Neuronal stem cell (in vitro differentiated cells): ENCODE results near the gene CMIP.
A peak's percentile ranks its signal among the peaks of the same experiment; 100 is the strongest.
"Not testable (repeated sequence)": the region's sequence is repeated elsewhere in the genome, so short reads cannot be mapped to it uniquely, and the experiment has no call there.

Experiments
- DNase-seq: peaks from one replicate; pipeline ENCODE4 v3.0.0-alpha.2; 2013; ENCODE audit warnings: low spot score
- H2AFZ ChIP-seq: one replicate; pipeline ENCODE4 v1.6.1; 2013; ENCODE audit warnings: mild to moderate bottlenecking, low read length, inconsistent platforms
- H2AK5ac ChIP-seq: 2 replicates; pipeline ENCODE4 v1.6.1; 2013; ENCODE audit warnings: low read depth, mild to moderate bottlenecking, inconsistent platforms, low read length, moderate library complexity, mixed read lengths
- H2BK120ac ChIP-seq: 2 replicates; pipeline ENCODE4 v1.6.1; 2013; ENCODE audit warnings: low read depth, mild to moderate bottlenecking, inconsistent platforms, low read length, moderate library complexity, mixed read lengths
- H2BK12ac ChIP-seq: one replicate; pipeline ENCODE4 v1.6.1; 2013; ENCODE audit warnings: low read length, inconsistent platforms
- H2BK15ac ChIP-seq: 2 replicates; pipeline ENCODE4 v1.6.1; 2013; ENCODE audit warnings: mild to moderate bottlenecking, low read length, inconsistent platforms, mixed read lengths
- H2BK5ac ChIP-seq: one replicate; pipeline ENCODE4 v1.6.1; 2013; ENCODE audit warnings: inconsistent platforms, mild to moderate bottlenecking, low read length, moderate library complexity
- H3K14ac ChIP-seq: one replicate; pipeline ENCODE4 v1.6.1; 2013; ENCODE audit warnings: low read length, inconsistent platforms
- H3K18ac ChIP-seq: 2 replicates; pipeline ENCODE4 v1.6.1; 2013; ENCODE audit warnings: low read length, inconsistent platforms
- H3K23ac ChIP-seq: 2 replicates; pipeline ENCODE4 v1.6.1; 2013; ENCODE audit warnings: low read depth, mild to moderate bottlenecking, mixed read lengths, low read length, inconsistent platforms; ENCODE audit not compliant: poor library complexity
- H3K27ac ChIP-seq: replicated peaks from 3 replicates; pipeline ENCODE4 v1.5.1; 2013; ENCODE audit warnings: low read length, inconsistent platforms
- H3K27me3 ChIP-seq, 3 experiments: 2 replicates each; pipeline ENCODE4 v1.6.1; 2013; ENCODE audit warnings: low read length in 3 of 3, mild to moderate bottlenecking in 2 of 3, inconsistent platforms in 1 of 3, low read depth in 1 of 3, mixed read lengths in 1 of 3, moderate library complexity in 1 of 3; ENCODE audit not compliant: control insufficient read depth in 3 of 3, insufficient read depth in 3 of 3
- H3K36me3 ChIP-seq, 2 donors: replicated peaks in 1 of 2; 2 replicates each; pipeline ENCODE4 v1.6.1; 2013; ENCODE audit warnings: low read length in 2 of 2; ENCODE audit not compliant: control insufficient read depth in 2 of 2, insufficient read depth in 2 of 2
- H3K4ac ChIP-seq: 2 replicates; pipeline ENCODE4 v1.6.1; 2013; ENCODE audit warnings: inconsistent platforms, mild to moderate bottlenecking, low read length, moderate library complexity
- H3K4me1 ChIP-seq, 2 donors: 1 replicate in 1 of 2; 2 replicates in 1 of 2; pipeline ENCODE4 v1.6.1; 2013; ENCODE audit warnings: low read length in 2 of 2, low read depth in 1 of 2; ENCODE audit not compliant: control insufficient read depth in 2 of 2, insufficient read depth in 1 of 2
- H3K4me2 ChIP-seq: one replicate; pipeline ENCODE4 v1.6.1; 2013; ENCODE audit warnings: mild to moderate bottlenecking, low read length, inconsistent platforms; ENCODE audit not compliant: insufficient read depth, poor library complexity, severe bottlenecking
- H3K4me3 ChIP-seq, 2 donors: 2 replicates each; pipeline ENCODE4 v1.5.1; 2013; ENCODE audit warnings: low read length in 2 of 2, mild to moderate bottlenecking in 2 of 2, inconsistent platforms in 1 of 2, moderate library complexity in 1 of 2
- H3K79me1 ChIP-seq: one replicate; pipeline ENCODE4 v1.6.1; 2013; ENCODE audit warnings: low read depth, mild to moderate bottlenecking, inconsistent platforms, low read length, moderate library complexity
- H3K9ac ChIP-seq: one replicate; pipeline ENCODE4 v1.6.1; 2013; ENCODE audit warnings: mild to moderate bottlenecking, low read depth, low read length, inconsistent platforms; ENCODE audit not compliant: poor library complexity
- H3K9me3 ChIP-seq, 2 donors: replicated peaks in 1 of 2; 2 replicates each; pipeline versions ENCODE3 to v1.6.1; 2013; ENCODE audit warnings: low read length in 2 of 2, mild to moderate bottlenecking in 2 of 2, inconsistent platforms in 1 of 2, low read depth in 1 of 2, mixed read lengths in 1 of 2, moderate library complexity in 1 of 2; ENCODE audit not compliant: control insufficient read depth in 2 of 2, insufficient read depth in 1 of 2
- H4K8ac ChIP-seq: one replicate; pipeline ENCODE4 v1.6.1; 2013; ENCODE audit warnings: low read depth, mild to moderate bottlenecking, inconsistent platforms, low read length, moderate library complexity
- H4K91ac ChIP-seq: one replicate; pipeline ENCODE4 v1.6.1; 2013; ENCODE audit warnings: low read length, low read depth, mild to moderate bottlenecking, inconsistent platforms; ENCODE audit not compliant: poor library complexity
- WGBS, 2 donors: extraction: QIAGEN DNeasy Blood & Tissue Kit; methylation state at CpG; one replicate each; pipeline ENCODE4 v1.1.7; 2013; ENCODE audit warnings: missing lambda C conversion rate in 2 of 2, mixed read lengths in 1 of 2; ENCODE audit not compliant: insufficient read length in 2 of 2, insufficient replicate concordance in 1 of 2; ENCODE audit errors: extremely low coverage in 2 of 2; 5-methylcytosine and 5-hydroxymethylcytosine counted together

The CMIP gene

DNA sequence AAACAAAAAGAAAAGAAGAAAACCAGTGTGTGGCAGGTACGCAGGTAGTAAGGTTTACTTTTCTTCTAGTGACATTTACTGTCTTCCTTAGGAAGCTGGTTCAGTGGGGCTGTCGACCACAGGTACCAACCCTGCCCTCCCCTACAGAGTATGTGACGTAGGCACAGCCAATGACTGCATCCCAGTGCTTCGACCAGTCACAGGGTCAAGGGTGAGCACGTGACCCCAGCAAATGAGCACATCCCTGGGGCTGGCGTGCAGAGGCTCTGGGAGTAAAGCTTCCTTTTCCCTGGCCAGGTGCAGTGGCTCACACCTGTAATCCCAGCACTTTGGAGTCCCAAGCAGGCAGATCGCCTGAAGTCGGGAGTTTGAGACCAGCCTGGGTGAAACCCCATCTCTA is 295.6 kb downstream of the CMIP start:
- H3K4me3 ChIP-seq = peak overlapping the region in 1 of 2 donors; percentile 61
- H3K4me2 ChIP-seq = no peak overlapping the region
- no peak overlapping the region for H3K27ac ChIP-seq
- H3K9ac ChIP-seq = peak overlapping the region; percentile 50
- peaks cover 0 to 4% (median 0%) of the 10 kb centered on the region in 3 experiments for H3K27me3 ChIP-seq
- no peak overlapping the region for H3K4ac ChIP-seq
- H3K18ac ChIP-seq = peak overlapping the region; percentile 2
- no peaks in the 10 kb centered on the region for H3K79me1 ChIP-seq
- WGBS, 2 donors = no CpG with 5 or more reads among the region's 8 CpGs
- no peaks in the 10 kb centered on the region for H3K4me1 ChIP-seq
- no peak overlapping the region for H2BK120ac ChIP-seq
- H4K91ac ChIP-seq = no peak overlapping the region
- no peaks in the 10 kb centered on the region for H3K36me3 ChIP-seq
- H3K9me3 ChIP-seq = peaks cover 0 to 2% of the 10 kb centered on the region in 2 donors
- H4K8ac ChIP-seq = no peak overlapping the region
- no peak overlapping the region for H3K14ac ChIP-seq
- no peak overlapping the region for H3K23ac ChIP-seq
- DNase-seq = no peak
- no peak overlapping the region for H2BK12ac ChIP-seq
- no peak overlapping the region for H2AK5ac ChIP-seq
- no peak overlapping the region for H2AFZ ChIP-seq
- no peak overlapping the region for H2BK5ac ChIP-seq
- no peak overlapping the region for H2BK15ac ChIP-seq

DNA sequence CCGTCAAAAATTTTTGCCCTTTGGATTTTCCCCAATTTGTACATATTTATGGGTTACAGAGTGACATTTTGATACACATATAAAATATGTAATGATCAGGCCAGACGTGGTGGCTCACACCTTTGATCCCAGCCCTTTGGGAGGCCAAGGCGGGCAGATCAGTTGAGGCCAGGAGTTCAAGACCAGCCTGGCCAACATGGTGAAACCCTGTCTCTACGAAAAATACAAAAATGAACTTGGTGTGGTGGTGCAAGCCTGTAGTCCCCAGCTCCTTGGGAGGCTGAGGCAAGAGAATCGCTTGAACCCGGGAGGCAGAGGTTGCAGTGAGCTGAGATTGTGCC is 296.8 kb downstream of the CMIP start:
- WGBS, 2 donors = no CpG with 5 or more reads among the region's 6 CpGs

DNA sequence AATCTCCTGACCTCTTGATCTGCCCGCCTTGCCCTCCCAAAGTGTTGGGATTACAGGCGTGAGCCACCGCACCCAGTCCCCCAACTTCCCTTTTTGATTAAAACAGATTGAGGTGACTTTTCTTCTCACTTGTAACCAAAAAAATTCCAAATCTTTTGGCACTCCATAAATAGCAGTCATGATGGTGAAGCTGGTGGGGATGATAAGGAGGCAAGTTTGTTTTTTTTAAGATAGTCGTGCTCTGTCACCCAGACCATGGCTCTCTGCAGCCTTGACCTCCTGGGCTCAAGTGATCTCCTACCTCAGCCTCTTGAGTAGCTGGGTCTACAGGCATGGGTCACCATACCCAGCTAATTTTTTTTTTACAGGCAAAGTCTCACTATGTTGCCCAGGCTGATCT is 299.8 kb downstream of the CMIP start:
- no CpG with 5 or more reads among the region's 4 CpGs for WGBS, 2 donors
- no peaks in the 10 kb centered on the region for H3K79me1 ChIP-seq
- H2AK5ac ChIP-seq = no peak overlapping the region
- H3K9me3 ChIP-seq = no peaks in the 10 kb centered on the region
- H3K27me3 ChIP-seq = peaks cover 0 to 11% (median 0%) of the 10 kb centered on the region in 3 experiments
- H3K14ac ChIP-seq = no peak overlapping the region
- H2BK15ac ChIP-seq = no peak overlapping the region
- no peak overlapping the region for H2BK12ac ChIP-seq
- no peak overlapping the region for H4K8ac ChIP-seq
- H2BK5ac ChIP-seq = no peak overlapping the region
- H3K36me3 ChIP-seq = no peaks in the 10 kb centered on the region
- H3K23ac ChIP-seq = no peak overlapping the region
- peaks cover 0 to 1% of the 10 kb centered on the region in 2 donors for H3K4me1 ChIP-seq
- no peak overlapping the region for H3K4me2 ChIP-seq
- H2AFZ ChIP-seq = no peak overlapping the region
- H3K27ac ChIP-seq = no peak overlapping the region
- H3K9ac ChIP-seq = no peak overlapping the region
- no peak overlapping the region for H3K4ac ChIP-seq
- no peak overlapping the region for H2BK120ac ChIP-seq
- H3K18ac ChIP-seq = no peak overlapping the region
- no peak overlapping the region for H3K4me3 ChIP-seq
- no peak overlapping the region for H4K91ac ChIP-seq
- no peak for DNase-seq

More for the DNA sequence above, 296.8 kb downstream of the CMIP start:
- not testable (repeated sequence) for H4K91ac ChIP-seq, DNase-seq, H3K36me3 ChIP-seq, H3K4me3 ChIP-seq, H2BK120ac ChIP-seq, H2BK12ac ChIP-seq, H3K14ac ChIP-seq, H2AFZ ChIP-seq, H3K23ac ChIP-seq, H3K27me3 ChIP-seq, H3K4ac ChIP-seq, H4K8ac ChIP-seq, H3K27ac ChIP-seq, H3K9ac ChIP-seq, H3K18ac ChIP-seq, H3K9me3 ChIP-seq, H3K4me2 ChIP-seq, H2AK5ac ChIP-seq, H2BK15ac ChIP-seq, H3K79me1 ChIP-seq, H2BK5ac ChIP-seq, H3K4me1 ChIP-seq

DNA sequence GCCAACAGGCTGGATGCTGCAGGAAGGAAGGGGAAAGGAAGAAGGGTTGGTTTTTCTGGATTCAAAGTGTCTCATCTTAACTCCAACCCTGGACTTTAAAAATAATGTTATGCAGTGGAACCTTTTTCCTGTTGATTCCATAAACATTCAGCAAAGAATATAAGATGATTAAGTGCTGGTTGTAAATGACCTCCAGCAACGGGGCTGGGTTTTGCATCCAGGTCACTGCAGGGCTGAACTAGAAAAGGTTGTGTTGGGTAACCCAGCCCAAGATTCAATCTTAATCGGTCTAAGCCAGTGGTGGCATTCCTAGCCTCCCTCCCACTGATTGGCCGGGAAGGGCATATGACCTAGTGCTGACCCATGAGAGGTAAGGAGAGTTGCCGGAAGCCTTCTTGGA is 300.3 kb downstream of the CMIP start:
- H2BK12ac ChIP-seq = no peak overlapping the region
- no peak overlapping the region for H2BK15ac ChIP-seq
- WGBS, 2 donors = no CpG with 5 or more reads among the region's 4 CpGs
- no peak overlapping the region for H3K18ac ChIP-seq
- no peak overlapping the region for H3K9ac ChIP-seq
- H4K8ac ChIP-seq = no peak overlapping the region
- H3K4ac ChIP-seq = no peak overlapping the region
- H3K4me3 ChIP-seq = no peak overlapping the region
- H3K14ac ChIP-seq = no peak overlapping the region
- no peaks in the 10 kb centered on the region for H3K9me3 ChIP-seq
- H3K36me3 ChIP-seq = no peaks in the 10 kb centered on the region
- no peak overlapping the region for H4K91ac ChIP-seq
- H2BK120ac ChIP-seq = no peak overlapping the region
- no peak overlapping the region for H2AK5ac ChIP-seq
- H3K27me3 ChIP-seq = peaks cover 0 to 13% (median 0%) of the 10 kb centered on the region in 3 experiments
- peak overlapping the region; percentile 91 for H2AFZ ChIP-seq
- no peak overlapping the region for H2BK5ac ChIP-seq
- no peak overlapping the region for H3K27ac ChIP-seq
- peaks cover 0 to 1% of the 10 kb centered on the region in 2 donors for H3K4me1 ChIP-seq
- no peak for DNase-seq
- H3K79me1 ChIP-seq = no peaks in the 10 kb centered on the region
- H3K23ac ChIP-seq = no peak overlapping the region
- no peak overlapping the region for H3K4me2 ChIP-seq
